Measurements from ENCODE around the gene CMC1.

CMC1 gene

DNA sequence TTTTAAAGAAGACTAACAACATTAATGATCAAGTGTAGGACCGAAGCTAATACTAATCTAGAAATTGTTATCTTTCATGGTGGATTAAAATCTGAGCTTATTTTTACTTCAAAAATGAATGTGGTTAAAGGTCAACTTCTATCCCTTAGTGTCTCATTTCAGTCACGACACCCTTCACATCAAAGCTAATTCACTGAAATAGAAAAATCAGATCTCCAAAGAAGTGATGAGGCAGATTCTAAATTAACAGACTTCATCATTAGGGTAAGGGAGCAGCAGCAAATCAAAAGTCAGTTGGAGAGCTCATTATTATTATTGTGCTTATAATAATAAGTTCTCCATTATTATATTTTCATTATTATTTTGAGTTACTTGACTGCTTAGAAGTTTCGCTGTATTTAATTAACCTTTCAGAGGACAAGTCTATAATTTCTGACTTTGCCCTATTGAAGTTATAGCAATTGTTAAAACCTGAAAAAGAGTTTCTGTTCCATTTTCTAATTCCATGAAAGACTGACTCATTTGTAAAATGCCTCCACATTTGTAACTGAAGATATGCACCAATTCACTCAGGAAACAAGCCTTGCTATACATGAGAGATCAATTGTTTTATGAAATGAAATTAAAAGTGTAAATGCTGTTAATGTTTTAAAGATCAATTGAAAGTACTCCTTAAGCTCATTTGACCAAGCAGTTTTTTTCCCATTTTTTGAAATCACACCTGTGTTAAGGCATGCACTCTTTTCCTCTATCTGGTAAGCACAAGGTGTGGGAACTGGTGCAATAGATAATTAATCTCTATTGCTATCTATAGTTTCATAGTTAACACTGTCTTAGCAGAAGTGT is 23.1 kb upstream of the CMC1 start:
- H3K27me3 ChIP-seq (ENCODE audit: control insufficient read depth, insufficient read depth, low read length): no peaks in the 10 kb centered on the region
- H3K27ac ChIP-seq (ENCODE audit: low read depth, low read length): no peak overlapping the region
- no peak overlapping the region for H3K4me3 ChIP-seq (ENCODE audit: low read depth, low read length)
- peaks cover 16% of the 10 kb centered on the region for H3K9me3 ChIP-seq (ENCODE audit: control insufficient read depth, insufficient read depth, low read depth, low read length)
- no peaks in the 10 kb centered on the region for H3K36me3 ChIP-seq (ENCODE audit: control insufficient read depth, insufficient read depth, low read length)
- H3K4me1 ChIP-seq (ENCODE audit: control insufficient read depth, insufficient read depth, low read length): no peaks in the 10 kb centered on the region
- no peak overlapping the region for H3K9ac ChIP-seq (ENCODE audit: low read length)

DNA sequence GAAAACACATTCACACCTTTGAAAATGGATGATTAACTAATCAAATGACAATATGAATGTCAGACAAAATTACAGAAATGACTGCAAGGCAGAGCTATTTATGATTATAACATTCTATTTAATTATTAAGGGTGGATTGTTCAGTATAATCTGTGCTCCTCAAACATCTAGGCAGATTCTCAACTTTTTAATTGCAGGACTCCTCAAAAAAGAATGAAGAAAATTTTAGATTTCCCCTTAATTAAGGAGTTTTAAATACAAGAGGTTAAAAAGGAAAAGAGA is 22.6 kb upstream of the CMC1 start:
- Histone ChIP-seq H3K4me1 (ENCODE audit: control insufficient read depth, insufficient read depth, low read length) (no peaks in the 10 kb centered on the region), H3K9ac (ENCODE audit: low read length) (no peak overlapping the region), H3K9me3 (ENCODE audit: control insufficient read depth, insufficient read depth, low read depth, low read length) (peaks cover 15% of the 10 kb centered on the region), H3K4me3 (ENCODE audit: low read depth, low read length) (no peak overlapping the region), H3K27ac (ENCODE audit: low read depth, low read length) (no peak overlapping the region), H3K36me3 (ENCODE audit: control insufficient read depth, insufficient read depth, low read length) (no peaks in the 10 kb centered on the region), H3K27me3 (ENCODE audit: control insufficient read depth, insufficient read depth, low read length) (no peaks in the 10 kb centered on the region)

- H3K4me1 ChIP-seq (ENCODE audit: control insufficient read depth, insufficient read depth, low read length): no peaks in the 10 kb centered on the region
- H3K4me3 ChIP-seq (ENCODE audit: low read depth, low read length): no peak overlapping the region
- H3K9ac ChIP-seq (ENCODE audit: low read length): no peak overlapping the region
Observed at GRCh38 chr3:28224430-28224829, 17.0 kb upstream of the CMC1 start.

DNA sequence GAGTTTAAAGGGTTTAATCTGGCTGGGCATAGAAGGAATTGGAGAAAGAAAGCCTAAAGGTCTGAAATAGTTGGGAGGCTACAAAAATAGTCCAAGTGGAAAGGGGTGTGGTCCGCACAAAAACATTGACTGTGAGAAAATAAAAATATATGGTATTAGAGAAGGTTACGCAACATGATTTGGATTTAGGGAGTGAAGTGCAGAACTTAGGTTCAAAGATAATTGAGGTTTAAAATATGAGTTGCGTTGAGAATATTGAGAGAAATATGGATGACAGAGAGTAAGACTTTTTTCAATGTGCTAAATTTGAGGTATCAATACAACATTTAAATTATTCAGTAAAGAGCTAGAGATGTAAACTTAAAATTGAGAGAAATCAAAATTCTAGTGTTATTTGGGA is 15.4 kb upstream of the CMC1 start:
- H3K36me3 ChIP-seq (ENCODE audit: control insufficient read depth, insufficient read depth, low read length): no peaks in the 10 kb centered on the region
- H3K4me1 ChIP-seq (ENCODE audit: control insufficient read depth, insufficient read depth, low read length): no peaks in the 10 kb centered on the region
- H3K9ac ChIP-seq (ENCODE audit: low read length): no peak overlapping the region
- H3K27ac ChIP-seq (ENCODE audit: low read depth, low read length): no peak overlapping the region
- no peaks in the 10 kb centered on the region for H3K9me3 ChIP-seq (ENCODE audit: control insufficient read depth, insufficient read depth, low read depth, low read length)
- no peaks in the 10 kb centered on the region for H3K27me3 ChIP-seq (ENCODE audit: control insufficient read depth, insufficient read depth, low read length)
- no peak overlapping the region for H3K4me3 ChIP-seq (ENCODE audit: low read depth, low read length)

More at GRCh38 chr3:28224430-28224829, 17.0 kb upstream of the CMC1 start:
- Histone ChIP-seq H3K27me3 (ENCODE audit: control insufficient read depth, insufficient read depth, low read length) (no peaks in the 10 kb centered on the region), H3K27ac (ENCODE audit: low read depth, low read length) (no peak overlapping the region), H3K9me3 (ENCODE audit: control insufficient read depth, insufficient read depth, low read depth, low read length) (no peaks in the 10 kb centered on the region), H3K36me3 (ENCODE audit: control insufficient read depth, insufficient read depth, low read length) (no peaks in the 10 kb centered on the region)

- H3K27me3 ChIP-seq (ENCODE audit: control insufficient read depth, insufficient read depth, low read length): no peaks in the 10 kb centered on the region
- H3K9ac ChIP-seq (ENCODE audit: low read length): no peak overlapping the region
- H3K36me3 ChIP-seq (ENCODE audit: control insufficient read depth, insufficient read depth, low read length): no peaks in the 10 kb centered on the region
- H3K4me3 ChIP-seq (ENCODE audit: low read depth, low read length): no peak overlapping the region
- no peaks in the 10 kb centered on the region for H3K4me1 ChIP-seq (ENCODE audit: control insufficient read depth, insufficient read depth, low read length)
- H3K27ac ChIP-seq (ENCODE audit: low read depth, low read length): no peak overlapping the region
- no peaks in the 10 kb centered on the region for H3K9me3 ChIP-seq (ENCODE audit: control insufficient read depth, insufficient read depth, low read depth, low read length)
Observed at GRCh38 chr3:28228623-28229022, 12.8 kb upstream of the CMC1 start.

GRCh38 chr3:28232659-28233058 is 8.8 kb upstream of the CMC1 start:
- Histone ChIP-seq H3K9ac (ENCODE audit: low read length) (no peak overlapping the region), H3K27me3 (ENCODE audit: control insufficient read depth, insufficient read depth, low read length) (no peaks in the 10 kb centered on the region), H3K36me3 (ENCODE audit: control insufficient read depth, insufficient read depth, low read length) (no peaks in the 10 kb centered on the region), H3K4me3 (ENCODE audit: low read depth, low read length) (no peak overlapping the region), H3K27ac (ENCODE audit: low read depth, low read length) (no peak overlapping the region), H3K9me3 (ENCODE audit: control insufficient read depth, insufficient read depth, low read depth, low read length) (no peaks in the 10 kb centered on the region), H3K4me1 (ENCODE audit: control insufficient read depth, insufficient read depth, low read length) (no peaks in the 10 kb centered on the region)

GRCh38 chr3:28234454-28234853 is 7.0 kb upstream of the CMC1 start:
- no peak overlapping the region for H3K4me3 ChIP-seq (ENCODE audit: low read depth, low read length)
- no peak overlapping the region for H3K9ac ChIP-seq (ENCODE audit: low read length)
- no peak overlapping the region for H3K27ac ChIP-seq (ENCODE audit: low read depth, low read length)
- H3K9me3 ChIP-seq (ENCODE audit: control insufficient read depth, insufficient read depth, low read depth, low read length): no peaks in the 10 kb centered on the region
- 0 out of 2 replicates have a peak, but pooled peaks cover 4% of the 10 kb centered on the region for H3K4me1 ChIP-seq (ENCODE audit: control insufficient read depth, insufficient read depth, low read length)
- H3K36me3 ChIP-seq (ENCODE audit: control insufficient read depth, insufficient read depth, low read length): no peaks in the 10 kb centered on the region
- no peaks in the 10 kb centered on the region for H3K27me3 ChIP-seq (ENCODE audit: control insufficient read depth, insufficient read depth, low read length)

- peaks cover 23% of the 10 kb centered on the region for H3K4me1 ChIP-seq (ENCODE audit: control insufficient read depth, insufficient read depth, low read length)
- H3K4me3 ChIP-seq (ENCODE audit: low read depth, low read length): no peak overlapping the region
- H3K36me3 ChIP-seq (ENCODE audit: control insufficient read depth, insufficient read depth, low read length): no peaks in the 10 kb centered on the region
- no peaks in the 10 kb centered on the region for H3K27me3 ChIP-seq (ENCODE audit: control insufficient read depth, insufficient read depth, low read length)
- H3K9ac ChIP-seq (ENCODE audit: low read length): no peak overlapping the region
- H3K9me3 ChIP-seq (ENCODE audit: control insufficient read depth, insufficient read depth, low read depth, low read length): no peaks in the 10 kb centered on the region
- H3K27ac ChIP-seq (ENCODE audit: low read depth, low read length): no peak overlapping the region
Observed at GRCh38 chr3:28239108-28239507, 2.3 kb upstream of the CMC1 start.

DNA sequence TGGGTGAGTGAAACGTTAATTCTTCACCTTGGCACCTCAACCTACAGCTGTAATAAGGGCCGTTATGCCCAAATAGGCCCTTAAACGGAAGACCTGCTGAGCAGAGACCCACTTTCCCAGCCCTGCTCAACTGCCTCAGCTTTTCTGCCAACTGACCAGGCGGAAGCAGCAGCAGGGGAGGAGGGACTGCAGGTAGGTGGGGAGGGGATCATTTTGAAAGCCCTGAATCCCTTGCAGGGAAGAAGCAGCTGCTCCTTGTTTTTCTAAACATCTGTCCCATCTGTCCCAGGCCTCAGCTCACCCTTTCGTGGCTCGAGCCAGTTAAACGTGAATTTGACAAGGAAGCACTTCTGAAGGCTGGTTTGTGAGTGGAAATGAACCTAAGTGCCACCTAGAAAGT is 978 bp upstream of the CMC1 start:
- Histone ChIP-seq H3K4me3 (ENCODE audit: low read depth, low read length) (peak overlapping the region; percentile 79), H3K27ac (ENCODE audit: low read depth, low read length) (no peak overlapping the region), H3K9ac (ENCODE audit: low read length) (no peak overlapping the region), H3K27me3 (ENCODE audit: control insufficient read depth, insufficient read depth, low read length) (no peaks in the 10 kb centered on the region), H3K9me3 (ENCODE audit: control insufficient read depth, insufficient read depth, low read depth, low read length) (no peaks in the 10 kb centered on the region), H3K36me3 (ENCODE audit: control insufficient read depth, insufficient read depth, low read length) (no peaks in the 10 kb centered on the region), H3K4me1 (ENCODE audit: control insufficient read depth, insufficient read depth, low read length) (peaks cover 28% of the 10 kb centered on the region)

GRCh38 chr3:28242519-28242918 is 1.1 kb downstream of the CMC1 start:
- H3K27ac ChIP-seq (ENCODE audit: low read depth, low read length): no peak overlapping the region

DNA sequence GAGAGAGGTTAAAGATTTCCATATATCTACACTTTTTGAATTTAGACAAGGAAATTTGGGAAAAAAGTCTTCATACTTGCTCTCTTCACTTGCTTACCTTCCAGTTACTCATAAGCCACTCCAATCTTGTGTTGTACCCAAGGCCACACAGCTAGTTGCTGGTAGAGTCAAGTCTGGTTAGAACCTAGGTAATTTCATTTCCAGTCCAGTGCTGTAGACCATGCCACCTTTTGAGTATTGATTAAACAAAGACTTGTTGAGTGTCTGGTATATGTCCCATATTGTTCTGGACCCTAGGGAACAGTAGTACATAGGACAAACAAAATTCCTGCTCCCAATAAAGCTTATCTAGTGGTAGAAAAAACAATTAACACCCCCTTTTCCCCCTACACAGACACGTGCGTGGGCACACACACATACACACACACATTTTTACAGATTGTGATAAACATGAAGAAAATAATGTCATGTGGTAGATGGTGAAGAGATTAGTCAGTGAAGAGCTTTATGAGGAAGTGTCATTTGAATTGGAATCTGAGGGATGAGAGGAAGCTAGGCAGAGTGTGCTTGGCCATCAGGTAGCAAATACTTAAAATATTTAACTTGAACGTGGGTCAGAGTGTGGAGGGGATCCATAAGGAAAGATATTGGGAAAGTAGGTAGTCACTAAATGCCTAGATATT is 2.1 kb downstream of the CMC1 start:
- Histone ChIP-seq H3K9me3 (ENCODE audit: control insufficient read depth, insufficient read depth, low read depth, low read length) (no peaks in the 10 kb centered on the region), H3K4me1 (ENCODE audit: control insufficient read depth, insufficient read depth, low read length) (peaks cover 46% of the 10 kb centered on the region), H3K4me3 (ENCODE audit: low read depth, low read length) (no peak overlapping the region), H3K9ac (ENCODE audit: low read length) (no peak overlapping the region), H3K36me3 (ENCODE audit: control insufficient read depth, insufficient read depth, low read length) (no peaks in the 10 kb centered on the region), H3K27me3 (ENCODE audit: control insufficient read depth, insufficient read depth, low read length) (no peaks in the 10 kb centered on the region), H3K27ac (ENCODE audit: low read depth, low read length) (no peak overlapping the region)

More at GRCh38 chr3:28242519-28242918, 1.1 kb downstream of the CMC1 start:
- peak overlapping the region; percentile 79 for H3K4me3 ChIP-seq (ENCODE audit: low read depth, low read length)
- H3K9me3 ChIP-seq (ENCODE audit: control insufficient read depth, insufficient read depth, low read depth, low read length): no peaks in the 10 kb centered on the region
- H3K27me3 ChIP-seq (ENCODE audit: control insufficient read depth, insufficient read depth, low read length): no peaks in the 10 kb centered on the region
- H3K4me1 ChIP-seq (ENCODE audit: control insufficient read depth, insufficient read depth, low read length): peaks cover 38% of the 10 kb centered on the region
- no peaks in the 10 kb centered on the region for H3K36me3 ChIP-seq (ENCODE audit: control insufficient read depth, insufficient read depth, low read length)
- no peak overlapping the region for H3K9ac ChIP-seq (ENCODE audit: low read length)
